H1 (cell line): Measurements from ENCODE around the gene CCDC92B. TPM values are rescaled to one million over a fixed set of nuclear protein-coding genes. Genes with fewer than 3 reads are reported as not detected.

Experiments
- FOSL1 ChIP-seq: IDR thresholded peaks from 2 replicates; pipeline ENCODE4 v1.6.1; 2011; ENCODE audit warnings: mild to moderate bottlenecking, low read depth, low read length, moderate library complexity; ENCODE audit not compliant: insufficient read depth
- KDM4A ChIP-seq: IDR thresholded peaks from one replicate; pipeline ENCODE4 v1.7.1; 2012; ENCODE audit warnings: low read depth, mild to moderate bottlenecking, moderate library complexity, low read length, inconsistent platforms; ENCODE audit not compliant: severe bottlenecking
- polyA plus RNA-seq, 7 experiments: library from polyadenylated mRNA; depleted of rRNA in 3 of 7; stranded (reverse) in 5 of 7; unstranded in 2 of 7; fragments of >200 nt in 5 of 7; fragments of 200-250 nt in 2 of 7; gene quantifications; 1 replicate in 5 of 7; 2 replicates in 1 of 7; 4 replicates in 1 of 7; pipeline versions ENCODE4 v1.2.1 to v1.2.3, GENCODE V29; 2011 to 2013; ENCODE audit warnings: missing spikeins in 2 of 7, mixed read lengths in 2 of 7
- total RNA-seq: library from RNA; stranded (reverse); fragmentation: NEBNext Ultra II Directional; extraction: Animal tissue kit (Norgen Biotek cat#: 25700); gene quantifications from 2 replicates; pipeline ENCODE4 v1.2.1, GENCODE V29; 2021

The CCDC92B gene
- total and polyA plus RNA-seq, 2 of the 8 experiments (the other 6 are each of a cell fraction or from before 2014, with no cell fraction given): 5.5 to 12.1 TPM

DNA sequence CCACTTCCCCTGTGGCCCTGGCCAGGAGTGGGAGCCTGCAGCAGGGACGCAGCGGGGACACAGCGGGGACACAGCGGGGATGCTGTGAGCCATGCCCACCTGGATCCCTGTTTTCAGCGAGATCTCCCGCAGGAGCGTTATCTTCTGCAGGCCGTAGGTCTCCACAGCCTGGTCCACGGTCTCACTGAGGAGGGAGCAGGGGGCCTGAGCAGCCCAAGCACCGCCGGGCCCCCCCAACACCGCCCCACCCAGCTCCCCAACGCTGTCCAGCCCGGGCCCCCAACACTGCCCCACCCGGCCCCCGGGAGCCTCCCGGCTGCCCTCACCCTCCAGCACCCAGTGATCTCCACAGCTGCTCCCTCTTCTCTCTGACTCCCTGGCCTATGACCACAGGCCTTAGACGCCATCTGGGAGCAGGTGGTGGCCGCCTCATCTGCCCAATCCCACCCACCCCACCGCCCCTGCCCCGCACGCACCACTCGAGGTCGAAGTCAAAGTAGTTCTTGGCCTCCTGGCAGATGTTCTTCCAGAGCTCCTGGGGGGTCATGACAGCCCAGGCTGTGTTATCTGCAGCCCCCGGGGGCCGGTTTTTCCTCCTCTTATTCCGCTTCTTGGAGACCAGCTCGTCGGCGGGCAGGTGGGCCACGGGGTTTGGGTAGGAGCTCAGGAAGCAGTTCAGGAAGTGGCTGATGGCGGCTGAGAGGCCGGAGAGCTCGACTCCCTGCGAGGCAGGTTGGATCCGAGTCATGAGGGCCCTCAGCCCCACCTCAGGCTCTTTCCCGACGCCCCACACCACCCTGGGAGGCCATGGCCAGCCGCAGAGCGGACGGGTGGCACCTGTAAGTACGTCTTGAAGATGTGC is 54.8 kb downstream of the CCDC92B start (continued):
- TF ChIP-seq KDM4A (no peak), FOSL1 (no peak)
- TF ChIP-seq, all 59 proteins: peak for 0
